HepG2 (cell line): ENCODE data around the gene NUDT13.

Experiments used
- ETV5 ChIP-seq: IDR thresholded peaks from 2 replicates; pipeline ENCODE4 v1.6.1; 2018; ENCODE audit warnings: missing biosample characterization, missing genetic modification reagents, inconsistent platforms, borderline replicate concordance
- GATA4 ChIP-seq: sonication (generic); IDR thresholded peaks from 2 replicates; pipeline ENCODE4 v1.6.1; 2016; ENCODE audit warnings: antibody characterized with exemption, low read depth, borderline replicate concordance
- MED8 ChIP-seq: sonication (generic); formaldehyde crosslinking; IDR thresholded peaks from 2 replicates; pipeline ENCODE4 v1.8.1; 2023; ENCODE audit warnings: mild to moderate bottlenecking, missing genetic modification reagents; ENCODE audit not compliant: insufficient replicate concordance
- MXI1 ChIP-seq: IDR thresholded peaks from 3 replicates; pipeline ENCODE4 v1.6.1; 2012; ENCODE audit warnings: low read depth, low read length, inconsistent platforms, borderline replicate concordance
- MYNN ChIP-seq: sonication (generic); formaldehyde crosslinking; IDR thresholded peaks from 2 replicates; pipeline ENCODE4 v1.4.0; 2020; ENCODE audit warnings: mild to moderate bottlenecking, low read depth, missing genetic modification reagents
- PAX8 ChIP-seq: sonication (generic); formaldehyde crosslinking; IDR thresholded peaks from 2 replicates; pipeline ENCODE4 v1.8.0; 2022; ENCODE audit warnings: mild to moderate bottlenecking, missing genetic modification reagents, borderline replicate concordance
- POLR2A ChIP-seq, 2 experiments: IDR thresholded peaks; 2 replicates each; pipeline ENCODE4 v1.6.1; 2011; ENCODE audit warnings: low read depth in 2 of 2, low read length in 2 of 2, mild to moderate bottlenecking in 1 of 2, moderate library complexity in 1 of 2; ENCODE audit not compliant: insufficient read depth in 1 of 2
- ZNF317 ChIP-seq: sonication (generic); formaldehyde crosslinking; IDR thresholded peaks from 2 replicates; pipeline ENCODE4 v1.5.0; 2020; ENCODE audit warnings: mild to moderate bottlenecking, missing genetic modification reagents
- TF ChIP-seq, protein P1 (sequence below): sonication (generic); formaldehyde crosslinking; IDR thresholded peaks from 2 replicates; pipeline ENCODE4 v1.8.0; 2022; ENCODE audit warnings: mild to moderate bottlenecking, missing genetic modification reagents; ENCODE audit not compliant: insufficient replicate concordance
- TF ChIP-seq, protein P2 (sequence below): sonication (generic); formaldehyde crosslinking; IDR thresholded peaks from 2 replicates; pipeline ENCODE4 v1.5.1; 2020; ENCODE audit warnings: missing genetic modification reagents, mild to moderate bottlenecking, borderline replicate concordance
- TF ChIP-seq, protein P3 (sequence below): sonication (generic); formaldehyde crosslinking; IDR thresholded peaks from 2 replicates; pipeline ENCODE4 v1.4.0; 2020; ENCODE audit warnings: missing genetic modification reagents
- TF ChIP-seq, protein P4 (sequence below): sonication (generic); formaldehyde crosslinking; IDR thresholded peaks from 2 replicates; pipeline ENCODE4 v1.9.0; 2021; ENCODE audit warnings: missing genetic modification reagents, borderline replicate concordance
- TF ChIP-seq, protein P5 (sequence below): sonication (generic); formaldehyde crosslinking; IDR thresholded peaks from 2 replicates; pipeline ENCODE4 v1.5.0; 2020; ENCODE audit warnings: mild to moderate bottlenecking, missing genetic modification reagents

DNA sequence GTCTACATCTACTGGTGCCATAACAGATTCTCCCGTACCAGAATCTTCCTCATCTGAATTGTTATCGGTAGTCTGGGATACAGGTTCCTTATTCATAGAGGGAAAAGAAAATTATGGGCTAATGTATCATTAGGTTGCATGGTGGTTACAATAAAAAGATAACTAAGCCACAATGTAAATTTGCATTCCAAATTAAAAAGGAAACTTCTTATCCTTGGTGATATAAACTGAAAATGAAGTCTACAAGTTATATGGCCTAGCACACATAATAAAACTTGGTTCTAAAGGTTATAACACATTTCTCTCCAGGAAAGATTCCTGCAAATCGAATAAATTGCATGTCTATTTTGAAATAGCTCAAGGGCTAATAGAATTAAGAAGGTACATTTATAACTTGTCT, 24.5 kb downstream of the NUDT13 start:
- TF ChIP-seq PAX8 (CRISPR knock-in tag) (no peak), GATA4 (no peak), ZNF317 (no peak), POLR2A (IDR thresholded peaks at IDR 0.05; ENCODE audit: insufficient read depth in 1 of 2, low read depth in 2 of 2, low read length in 2 of 2) (no peak), MXI1 (no peak), ETV5 (no peak), MYNN (CRISPR knock-in tag) (no peak), MED8 (CRISPR knock-in tag) (no peak)
- TF ChIP-seq, protein P1, sequence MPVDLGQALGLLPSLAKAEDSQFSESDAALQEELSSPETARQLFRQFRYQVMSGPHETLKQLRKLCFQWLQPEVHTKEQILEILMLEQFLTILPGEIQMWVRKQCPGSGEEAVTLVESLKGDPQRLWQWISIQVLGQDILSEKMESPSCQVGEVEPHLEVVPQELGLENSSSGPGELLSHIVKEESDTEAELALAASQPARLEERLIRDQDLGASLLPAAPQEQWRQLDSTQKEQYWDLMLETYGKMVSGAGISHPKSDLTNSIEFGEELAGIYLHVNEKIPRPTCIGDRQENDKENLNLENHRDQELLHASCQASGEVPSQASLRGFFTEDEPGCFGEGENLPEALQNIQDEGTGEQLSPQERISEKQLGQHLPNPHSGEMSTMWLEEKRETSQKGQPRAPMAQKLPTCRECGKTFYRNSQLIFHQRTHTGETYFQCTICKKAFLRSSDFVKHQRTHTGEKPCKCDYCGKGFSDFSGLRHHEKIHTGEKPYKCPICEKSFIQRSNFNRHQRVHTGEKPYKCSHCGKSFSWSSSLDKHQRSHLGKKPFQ (CRISPR knock-in tag): no peak
- TF ChIP-seq, protein P2, sequence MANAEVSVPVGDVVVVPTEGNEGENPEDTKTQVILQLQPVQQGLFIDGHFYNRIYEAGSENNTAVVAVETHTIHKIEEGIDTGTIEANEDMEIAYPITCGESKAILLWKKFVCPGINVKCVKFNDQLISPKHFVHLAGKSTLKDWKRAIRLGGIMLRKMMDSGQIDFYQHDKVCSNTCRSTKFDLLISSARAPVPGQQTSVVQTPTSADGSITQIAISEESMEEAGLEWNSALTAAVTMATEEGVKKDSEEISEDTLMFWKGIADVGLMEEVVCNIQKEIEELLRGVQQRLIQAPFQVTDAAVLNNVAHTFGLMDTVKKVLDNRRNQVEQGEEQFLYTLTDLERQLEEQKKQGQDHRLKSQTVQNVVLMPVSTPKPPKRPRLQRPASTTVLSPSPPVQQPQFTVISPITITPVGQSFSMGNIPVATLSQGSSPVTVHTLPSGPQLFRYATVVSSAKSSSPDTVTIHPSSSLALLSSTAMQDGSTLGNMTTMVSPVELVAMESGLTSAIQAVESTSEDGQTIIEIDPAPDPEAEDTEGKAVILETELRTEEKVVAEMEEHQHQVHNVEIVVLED: no peak
- TF ChIP-seq, protein P3, sequence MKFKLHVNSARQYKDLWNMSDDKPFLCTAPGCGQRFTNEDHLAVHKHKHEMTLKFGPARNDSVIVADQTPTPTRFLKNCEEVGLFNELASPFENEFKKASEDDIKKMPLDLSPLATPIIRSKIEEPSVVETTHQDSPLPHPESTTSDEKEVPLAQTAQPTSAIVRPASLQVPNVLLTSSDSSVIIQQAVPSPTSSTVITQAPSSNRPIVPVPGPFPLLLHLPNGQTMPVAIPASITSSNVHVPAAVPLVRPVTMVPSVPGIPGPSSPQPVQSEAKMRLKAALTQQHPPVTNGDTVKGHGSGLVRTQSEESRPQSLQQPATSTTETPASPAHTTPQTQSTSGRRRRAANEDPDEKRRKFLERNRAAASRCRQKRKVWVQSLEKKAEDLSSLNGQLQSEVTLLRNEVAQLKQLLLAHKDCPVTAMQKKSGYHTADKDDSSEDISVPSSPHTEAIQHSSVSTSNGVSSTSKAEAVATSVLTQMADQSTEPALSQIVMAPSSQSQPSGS: no peak
- TF ChIP-seq, protein P4, sequence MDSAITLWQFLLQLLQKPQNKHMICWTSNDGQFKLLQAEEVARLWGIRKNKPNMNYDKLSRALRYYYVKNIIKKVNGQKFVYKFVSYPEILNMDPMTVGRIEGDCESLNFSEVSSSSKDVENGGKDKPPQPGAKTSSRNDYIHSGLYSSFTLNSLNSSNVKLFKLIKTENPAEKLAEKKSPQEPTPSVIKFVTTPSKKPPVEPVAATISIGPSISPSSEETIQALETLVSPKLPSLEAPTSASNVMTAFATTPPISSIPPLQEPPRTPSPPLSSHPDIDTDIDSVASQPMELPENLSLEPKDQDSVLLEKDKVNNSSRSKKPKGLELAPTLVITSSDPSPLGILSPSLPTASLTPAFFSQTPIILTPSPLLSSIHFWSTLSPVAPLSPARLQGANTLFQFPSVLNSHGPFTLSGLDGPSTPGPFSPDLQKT: no peak
- TF ChIP-seq, protein P5, sequence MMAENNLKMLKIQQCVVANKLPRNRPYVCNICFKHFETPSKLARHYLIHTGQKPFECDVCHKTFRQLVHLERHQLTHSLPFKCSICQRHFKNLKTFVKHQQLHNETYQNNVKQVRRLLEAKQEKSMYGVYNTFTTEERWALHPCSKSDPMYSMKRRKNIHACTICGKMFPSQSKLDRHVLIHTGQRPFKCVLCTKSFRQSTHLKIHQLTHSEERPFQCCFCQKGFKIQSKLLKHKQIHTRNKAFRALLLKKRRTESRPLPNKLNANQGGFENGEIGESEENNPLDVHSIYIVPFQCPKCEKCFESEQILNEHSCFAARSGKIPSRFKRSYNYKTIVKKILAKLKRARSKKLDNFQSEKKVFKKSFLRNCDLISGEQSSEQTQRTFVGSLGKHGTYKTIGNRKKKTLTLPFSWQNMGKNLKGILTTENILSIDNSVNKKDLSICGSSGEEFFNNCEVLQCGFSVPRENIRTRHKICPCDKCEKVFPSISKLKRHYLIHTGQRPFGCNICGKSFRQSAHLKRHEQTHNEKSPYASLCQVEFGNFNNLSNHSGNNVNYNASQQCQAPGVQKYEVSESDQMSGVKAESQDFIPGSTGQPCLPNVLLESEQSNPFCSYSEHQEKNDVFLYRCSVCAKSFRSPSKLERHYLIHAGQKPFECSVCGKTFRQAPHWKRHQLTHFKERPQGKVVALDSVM: no peak
